Gastroesophageal sphincter (tissue), 4 donors: ENCODE data around the gene GRK1. TPM values are rescaled to one million over a fixed set of nuclear protein-coding genes. Genes with fewer than 3 reads are reported as not detected.

ENCODE experiments used
- ATAC-seq: fragments of 150-250 bp; one replicate; pipeline ENCODE4 v1.9.1; 2016; ENCODE audit warnings: mild to moderate bottlenecking, moderate library complexity
- H3K27ac ChIP-seq, 4 donors: fragments of 200-600 bp; sonication (generic) in 3 of 4; 1 replicate in 3 of 4; 2 replicates in 1 of 4; pipeline ENCODE4 v1.5.1; 2016 to 2019
- H3K27me3 ChIP-seq: fragments of 200-600 bp; sonication (generic); one replicate; pipeline ENCODE4 v1.5.1; 2019
- H3K36me3 ChIP-seq, 2 donors: fragments of 200-600 bp; sonication (generic); one replicate each; pipeline ENCODE4 v1.5.1; 2019; ENCODE audit warnings: control low read depth in 1 of 2
- H3K4me1 ChIP-seq, 3 donors: fragments of 200-600 bp; sonication (generic); 1 replicate in 2 of 3; 2 replicates in 1 of 3; pipeline ENCODE4 v1.5.1; 2016 to 2019; ENCODE audit warnings: control low read depth in 2 of 3
- H3K4me3 ChIP-seq, 2 donors: fragments of 200-600 bp; sonication (generic); one replicate each; pipeline ENCODE4 v1.5.1; 2019; ENCODE audit warnings: mild to moderate bottlenecking in 1 of 2, moderate library complexity in 1 of 2
- H3K9me3 ChIP-seq, 3 donors: fragments of 200-600 bp; sonication (generic); one replicate each; pipeline ENCODE4 v1.5.1; 2017 to 2019; ENCODE audit warnings: control low read depth in 2 of 3
- CTCF ChIP-seq, 4 experiments: fragments of 200-600 bp in 2 of 4; fragments of 450-650 bp in 2 of 4; sonication (generic) in 1 of 4; IDR thresholded peaks; one replicate each; pipeline ENCODE4 v1.5.1; 2017 to 2019; ENCODE audit warnings: antibody characterized with exemption in 4 of 4, mild to moderate bottlenecking in 2 of 4, moderate library complexity in 2 of 4
- EP300 ChIP-seq: sonication (generic); formaldehyde crosslinking; IDR thresholded peaks from one replicate; pipeline ENCODE4 v1.6.1; 2017; ENCODE audit warnings: antibody characterized with exemption, mild to moderate bottlenecking
- POLR2A ChIP-seq, 2 donors: fragments of 450-650 bp; IDR thresholded peaks; one replicate each; pipeline ENCODE4 v1.6.1; 2017; ENCODE audit warnings: antibody characterized with exemption in 2 of 2, mild to moderate bottlenecking in 2 of 2, moderate library complexity in 1 of 2
- POLR2AphosphoS5 ChIP-seq: sonication (generic); formaldehyde crosslinking; IDR thresholded peaks from one replicate; pipeline ENCODE4 v1.6.1; 2017; ENCODE audit warnings: antibody characterized with exemption
- WGBS, 2 donors: methylation state at CpG; one replicate each; pipeline ENCODE4 v1.1.5; 2018; ENCODE audit warnings: low coverage in 1 of 2; 5-methylcytosine and 5-hydroxymethylcytosine counted together
- total RNA-seq, 4 donors: library from RNA; depleted of rRNA; stranded (reverse); fragments of >200 nt; gene quantifications; one replicate each; pipeline ENCODE4 v1.1.0, GENCODE V29; 2016

GRK1 gene
- total RNA-seq, 4 donors from 2014 or later: 0.15 TPM; not detected in 3

DNA sequence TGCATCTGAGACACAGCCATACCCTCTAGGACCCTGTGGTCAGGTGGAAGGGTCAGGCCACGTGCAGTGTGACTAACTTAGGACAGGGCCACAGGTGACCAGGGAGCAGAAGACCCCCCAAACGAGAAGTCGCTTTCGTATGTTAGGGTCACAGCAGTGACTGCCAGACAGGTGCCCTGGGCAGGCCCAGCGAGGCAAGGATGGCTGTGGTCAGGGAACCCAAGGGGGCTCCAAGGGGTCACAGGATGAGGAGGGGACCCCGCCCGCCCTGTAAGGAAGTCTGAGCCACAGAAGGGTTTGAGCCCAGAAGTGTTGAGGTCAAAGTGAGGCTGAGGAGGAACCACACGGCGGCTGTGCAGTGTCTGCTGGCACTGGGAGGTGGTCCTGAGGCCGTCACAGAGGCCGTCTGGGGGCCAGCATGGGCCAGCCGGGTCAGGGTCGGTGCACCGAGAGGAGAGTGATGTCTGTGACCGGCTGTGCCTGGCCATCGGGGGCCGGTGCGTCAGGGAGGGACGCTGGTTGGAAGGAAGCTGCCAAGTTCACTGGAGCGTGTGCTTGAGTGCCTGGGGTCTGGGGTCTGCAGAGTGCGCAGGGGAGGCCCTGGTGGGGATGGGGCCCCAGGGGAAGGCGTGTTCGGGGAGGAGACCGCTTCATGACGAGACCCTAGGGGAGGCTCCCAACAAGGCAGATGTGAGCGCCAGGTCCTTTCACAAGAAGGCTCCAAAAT lies 67.2 kb downstream of the GRK1 start:
- ATAC-seq: no peak
- Histone ChIP-seq H3K27ac (no peak overlapping the region), H3K4me3 (no peak overlapping the region), H3K4me1 (no peaks in the 10 kb centered on the region), H3K27me3 (peaks cover 7% of the 10 kb centered on the region), H3K9me3 (no peaks in the 10 kb centered on the region), H3K36me3 (no peaks in the 10 kb centered on the region)
- TF ChIP-seq POLR2AphosphoS5 (no peak), POLR2A (IDR thresholded peaks at IDR 0.05) (no peak), EP300 (no peak), CTCF (IDR thresholded peaks at IDR 0.05) (no peak)
- 90% methylated on average over 2 of the region's 26 CpGs; no CpG with 5 or more reads in 1 of the 2 donors for WGBS, 2 donors

GRCh38 chr13:113734826-113735125 lies 67.8 kb downstream of the GRK1 start:
- no peaks in the 10 kb centered on the region for H3K4me1 ChIP-seq
- no peak for ATAC-seq
- no peak overlapping the region for H3K4me3 ChIP-seq
- H3K27me3 ChIP-seq: peaks cover 12% of the 10 kb centered on the region
- H3K9me3 ChIP-seq: no peaks in the 10 kb centered on the region
- 33 to 70% methylated on average over 3 to 4 of the region's 8 CpGs for WGBS, 2 donors
- H3K36me3 ChIP-seq: no peaks in the 10 kb centered on the region
- no peak for TF ChIP-seq POLR2AphosphoS5
- no peak for TF ChIP-seq EP300
- TF ChIP-seq POLR2A (IDR thresholded peaks at IDR 0.05): no peak
- TF ChIP-seq CTCF (IDR thresholded peaks at IDR 0.05): no peak
- H3K27ac ChIP-seq: no peak overlapping the region

- Histone ChIP-seq H3K4me3 (no peak overlapping the region), H3K9me3 (no peaks in the 10 kb centered on the region), H3K36me3 (no peaks in the 10 kb centered on the region), H3K27ac (no peak overlapping the region), H3K4me1 (no peaks in the 10 kb centered on the region), H3K27me3 (peaks cover 16% of the 10 kb centered on the region)
- no peak for TF ChIP-seq CTCF (IDR thresholded peaks at IDR 0.05)
- no peak for TF ChIP-seq POLR2A (IDR thresholded peaks at IDR 0.05)
- no peak for TF ChIP-seq POLR2AphosphoS5
- no peak for TF ChIP-seq EP300
- ATAC-seq: no peak
- WGBS, 2 donors: no CpG with 5 or more reads among the region's 26 CpGs
Measured at GRCh38 chr13:113735194-113735593, 68.2 kb downstream of the GRK1 start.

GRCh38 chr13:113735750-113736149 lies 68.7 kb downstream of the GRK1 start:
- TF ChIP-seq POLR2A (IDR thresholded peaks at IDR 0.05) (no peak), EP300 (no peak), CTCF (IDR thresholded peaks at IDR 0.05) (no peak), POLR2AphosphoS5 (no peak)
- no peak overlapping the region for H3K27ac ChIP-seq
- H3K9me3 ChIP-seq: no peaks in the 10 kb centered on the region
- no peaks in the 10 kb centered on the region for H3K4me1 ChIP-seq
- H3K4me3 ChIP-seq: no peak overlapping the region
- no peaks in the 10 kb centered on the region for H3K36me3 ChIP-seq
- ATAC-seq: no peak
- peaks cover 20% of the 10 kb centered on the region for H3K27me3 ChIP-seq
- 80% methylated on average over 2 of the region's 14 CpGs; no CpG with 5 or more reads in 1 of the 2 donors for WGBS, 2 donors

- no peaks in the 10 kb centered on the region for H3K4me1 ChIP-seq
- H3K4me3 ChIP-seq: no peak overlapping the region
- ATAC-seq: no peak
- TF ChIP-seq CTCF (IDR thresholded peaks at IDR 0.05): no peak
- H3K27ac ChIP-seq: no peak overlapping the region
- 71% methylated on average over 2 of the region's 10 CpGs; no CpG with 5 or more reads in 1 of the 2 donors for WGBS, 2 donors
- H3K36me3 ChIP-seq: no peaks in the 10 kb centered on the region
- peaks cover 20% of the 10 kb centered on the region for H3K27me3 ChIP-seq
- no peaks in the 10 kb centered on the region for H3K9me3 ChIP-seq
Measured at GRCh38 chr13:113736258-113736731, 69.3 kb downstream of the GRK1 start.
